Neural crest cell (in vitro differentiated cells): ENCODE data around the gene LRP8. TPM values are rescaled to one million over a fixed set of nuclear protein-coding genes. Genes with fewer than 3 reads are reported as not detected.

Experiments used
- DNase-seq: peaks from one replicate; pipeline ENCODE4 v3.0.0; 2021; ENCODE audit warnings: low read depth, mixed read lengths, low spot score
- H3K27ac Mint-ChIP-seq: one replicate; pipeline ENCODE4 v1.8.0; 2021; ENCODE audit warnings: mild to moderate bottlenecking, mixed read lengths; ENCODE audit not compliant: unreplicated experiment
- H3K27me3 Mint-ChIP-seq: 2 replicates; pipeline ENCODE4 v1.8.0; 2021; ENCODE audit warnings: low read depth, mild to moderate bottlenecking, mixed read lengths
- H3K36me3 Mint-ChIP-seq: 2 replicates; pipeline ENCODE4 v1.8.0; 2021; ENCODE audit warnings: low read depth, mild to moderate bottlenecking, mixed read lengths
- H3K4me1 Mint-ChIP-seq: 2 replicates; pipeline ENCODE4 v1.8.0; 2021; ENCODE audit warnings: mixed read lengths
- H3K4me3 Mint-ChIP-seq: one replicate; pipeline ENCODE4 v1.8.0; 2021; ENCODE audit warnings: mild to moderate bottlenecking, mixed read lengths
- H3K9me3 Mint-ChIP-seq: 2 replicates; pipeline ENCODE4 v1.8.0; 2021; ENCODE audit warnings: mixed read lengths
- CTCF ChIP-seq: fragments of 200-600 bp; sonication (generic); conservative IDR thresholded peaks from 2 replicates; pipeline ENCODE4 v1.5.0; 2021; ENCODE audit warnings: antibody characterized with exemption, mild to moderate bottlenecking
- total RNA-seq: library from RNA; stranded (reverse); gene quantifications from 2 replicates; pipeline ENCODE4 v1.2.1, GENCODE V29; 2021

LRP8 gene
- total RNA-seq, 1 donor from 2014 or later = 49.7 TPM

GRCh38 chr1:53349968-53350852 lies 22.3 kb upstream of the LRP8 start:
- no peak for TF ChIP-seq CTCF
- no peaks in the 10 kb centered on the region for H3K4me1 Mint-ChIP-seq
- no peak overlapping the region for H3K4me3 Mint-ChIP-seq
- no peak for DNase-seq
- H3K36me3 Mint-ChIP-seq = no peaks in the 10 kb centered on the region
- no peaks in the 10 kb centered on the region for H3K27me3 Mint-ChIP-seq
- H3K9me3 Mint-ChIP-seq = no peaks in the 10 kb centered on the region
- H3K27ac Mint-ChIP-seq = no peak overlapping the region

DNA sequence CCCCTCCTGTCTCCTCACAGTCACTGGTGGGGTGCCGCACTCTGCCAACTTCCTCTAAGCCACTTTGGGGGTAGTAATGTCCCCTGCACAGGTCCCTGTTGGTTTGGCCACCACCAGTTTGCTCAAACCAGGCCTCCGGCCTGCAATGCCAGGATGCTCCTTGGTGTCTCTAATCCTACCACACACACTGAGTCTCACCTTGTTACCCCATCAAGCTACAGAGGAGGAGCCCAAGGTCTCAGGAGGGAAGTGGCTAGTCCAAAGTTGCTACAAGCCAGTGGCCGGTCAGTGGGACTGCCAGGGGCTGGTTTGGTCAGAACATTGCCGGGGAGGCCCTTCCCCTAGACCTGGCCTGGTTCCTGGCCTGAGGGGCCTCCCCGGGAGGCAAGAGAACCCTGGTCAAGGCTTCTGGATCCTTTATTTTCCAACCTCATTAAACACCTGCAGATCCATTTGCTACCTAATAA lies 21.5 kb upstream of the LRP8 start:
- no peaks in the 10 kb centered on the region for H3K4me1 Mint-ChIP-seq
- no peak overlapping the region for H3K27ac Mint-ChIP-seq
- TF ChIP-seq CTCF = no peak
- no peak overlapping the region for H3K4me3 Mint-ChIP-seq
- H3K36me3 Mint-ChIP-seq = no peaks in the 10 kb centered on the region
- no peaks in the 10 kb centered on the region for H3K9me3 Mint-ChIP-seq
- H3K27me3 Mint-ChIP-seq = no peaks in the 10 kb centered on the region
- no peak for DNase-seq

DNA sequence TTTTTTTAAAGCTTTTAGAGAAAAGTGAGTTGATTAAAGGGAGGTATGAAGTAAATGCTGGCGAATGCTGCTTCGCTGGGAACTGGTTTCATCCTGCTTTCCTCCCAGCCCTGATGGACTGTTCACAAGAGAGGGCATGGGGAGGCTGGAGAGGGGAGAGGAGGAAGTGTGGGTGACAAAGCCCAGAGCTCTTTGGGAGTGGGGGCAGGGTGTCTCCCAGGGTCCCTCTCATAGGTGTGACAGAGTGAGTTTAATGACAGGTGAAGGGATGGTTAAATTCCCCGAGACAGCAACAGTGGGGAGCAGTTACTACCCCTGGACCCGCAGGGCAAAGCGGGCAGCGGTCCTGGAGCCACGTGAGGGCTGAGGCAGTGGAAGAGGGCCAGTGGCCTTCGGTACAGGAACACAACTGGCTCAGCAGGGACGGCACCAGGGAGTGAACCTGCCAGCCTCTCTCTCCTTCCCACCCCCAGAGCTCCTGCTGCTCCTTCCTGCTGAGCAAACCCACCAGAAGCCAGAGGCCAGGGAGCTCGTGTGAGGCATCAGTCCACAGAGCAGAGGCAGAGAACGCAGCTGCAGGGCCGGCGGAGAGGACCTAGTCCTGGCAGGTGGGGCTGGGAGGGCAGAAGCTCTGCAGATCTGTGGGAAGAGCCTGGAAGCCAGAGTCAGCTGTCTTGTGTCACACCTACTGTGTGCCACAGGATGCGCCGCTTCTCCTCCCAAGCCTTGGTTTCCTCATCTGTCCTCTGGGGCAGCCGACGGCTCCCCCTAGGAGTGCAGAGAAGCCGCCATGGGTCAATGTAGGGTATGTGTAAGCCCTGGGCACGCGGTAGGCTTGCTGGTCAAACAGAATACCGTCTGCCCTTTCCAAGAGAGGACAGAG lies 20.9 kb upstream of the LRP8 start:
- H3K4me3 Mint-ChIP-seq = no peak overlapping the region
- no peak overlapping the region for H3K27ac Mint-ChIP-seq
- H3K36me3 Mint-ChIP-seq = no peaks in the 10 kb centered on the region
- H3K4me1 Mint-ChIP-seq = no peaks in the 10 kb centered on the region
- no peak for DNase-seq
- no peak for TF ChIP-seq CTCF
- no peaks in the 10 kb centered on the region for H3K9me3 Mint-ChIP-seq
- no peaks in the 10 kb centered on the region for H3K27me3 Mint-ChIP-seq

GRCh38 chr1:53346814-53347176 lies 18.9 kb upstream of the LRP8 start:
- no peak for DNase-seq
- TF ChIP-seq CTCF = no peak
- no peaks in the 10 kb centered on the region for H3K27me3 Mint-ChIP-seq
- H3K27ac Mint-ChIP-seq = no peak overlapping the region
- H3K9me3 Mint-ChIP-seq = no peaks in the 10 kb centered on the region
- no peaks in the 10 kb centered on the region for H3K36me3 Mint-ChIP-seq
- H3K4me3 Mint-ChIP-seq = no peak overlapping the region
- no peaks in the 10 kb centered on the region for H3K4me1 Mint-ChIP-seq

GRCh38 chr1:53345996-53346813 lies 18.3 kb upstream of the LRP8 start:
- Mint-ChIP-seq H3K27me3 (no peaks in the 10 kb centered on the region), H3K4me3 (no peak overlapping the region), H3K4me1 (no peaks in the 10 kb centered on the region), H3K9me3 (no peaks in the 10 kb centered on the region), H3K36me3 (no peaks in the 10 kb centered on the region), H3K27ac (peak overlapping the region; percentile 62)
- no peak for TF ChIP-seq CTCF
- no peak for DNase-seq
